ENCODE data around the gene AUNIP.

DNA sequence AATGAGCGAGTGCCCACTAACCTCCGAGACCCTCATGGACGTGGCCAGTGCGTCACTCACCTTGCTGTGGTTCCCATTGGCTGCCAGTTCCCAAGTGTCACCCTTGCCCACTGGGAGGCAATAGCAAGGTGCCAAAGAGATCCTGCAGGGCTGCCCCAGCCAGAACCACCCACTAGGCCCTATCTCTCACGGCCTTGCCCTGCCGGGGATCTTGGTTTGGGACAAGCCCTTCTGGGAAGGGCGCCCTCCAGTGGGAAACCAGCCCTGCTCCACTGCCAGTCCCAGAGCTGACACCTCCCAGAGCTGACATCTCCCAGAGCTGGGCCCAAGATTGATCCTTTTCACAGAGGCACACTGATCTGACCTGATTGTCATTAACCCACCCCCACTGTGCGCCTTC lies 61.3 kb downstream of the AUNIP start:
- no peak for TF ChIP-seq POLR2A (IDR thresholded peaks at IDR 0.05)
- TF ChIP-seq, protein P1, sequence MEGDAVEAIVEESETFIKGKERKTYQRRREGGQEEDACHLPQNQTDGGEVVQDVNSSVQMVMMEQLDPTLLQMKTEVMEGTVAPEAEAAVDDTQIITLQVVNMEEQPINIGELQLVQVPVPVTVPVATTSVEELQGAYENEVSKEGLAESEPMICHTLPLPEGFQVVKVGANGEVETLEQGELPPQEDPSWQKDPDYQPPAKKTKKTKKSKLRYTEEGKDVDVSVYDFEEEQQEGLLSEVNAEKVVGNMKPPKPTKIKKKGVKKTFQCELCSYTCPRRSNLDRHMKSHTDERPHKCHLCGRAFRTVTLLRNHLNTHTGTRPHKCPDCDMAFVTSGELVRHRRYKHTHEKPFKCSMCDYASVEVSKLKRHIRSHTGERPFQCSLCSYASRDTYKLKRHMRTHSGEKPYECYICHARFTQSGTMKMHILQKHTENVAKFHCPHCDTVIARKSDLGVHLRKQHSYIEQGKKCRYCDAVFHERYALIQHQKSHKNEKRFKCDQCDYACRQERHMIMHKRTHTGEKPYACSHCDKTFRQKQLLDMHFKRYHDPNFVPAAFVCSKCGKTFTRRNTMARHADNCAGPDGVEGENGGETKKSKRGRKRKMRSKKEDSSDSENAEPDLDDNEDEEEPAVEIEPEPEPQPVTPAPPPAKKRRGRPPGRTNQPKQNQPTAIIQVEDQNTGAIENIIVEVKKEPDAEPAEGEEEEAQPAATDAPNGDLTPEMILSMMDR (IDR thresholded peaks at IDR 0.05), result peak in 4 of 6 experiments; percentile 39 to 64 (median 42)
